Stimulated activated CD4-positive, alpha-beta T cell treated with anti-CD3 and anti-CD28 coated beads, Interleukin-2, amount 100 ng/mL, for 24 hours (primary cell): ENCODE results near the gene ALG9.

ENCODE experiments used
- DNase-seq, 2 donors: peaks; one replicate each; pipeline ENCODE4 v3.0.0-alpha.2; 2020

Gene ALG9

DNA sequence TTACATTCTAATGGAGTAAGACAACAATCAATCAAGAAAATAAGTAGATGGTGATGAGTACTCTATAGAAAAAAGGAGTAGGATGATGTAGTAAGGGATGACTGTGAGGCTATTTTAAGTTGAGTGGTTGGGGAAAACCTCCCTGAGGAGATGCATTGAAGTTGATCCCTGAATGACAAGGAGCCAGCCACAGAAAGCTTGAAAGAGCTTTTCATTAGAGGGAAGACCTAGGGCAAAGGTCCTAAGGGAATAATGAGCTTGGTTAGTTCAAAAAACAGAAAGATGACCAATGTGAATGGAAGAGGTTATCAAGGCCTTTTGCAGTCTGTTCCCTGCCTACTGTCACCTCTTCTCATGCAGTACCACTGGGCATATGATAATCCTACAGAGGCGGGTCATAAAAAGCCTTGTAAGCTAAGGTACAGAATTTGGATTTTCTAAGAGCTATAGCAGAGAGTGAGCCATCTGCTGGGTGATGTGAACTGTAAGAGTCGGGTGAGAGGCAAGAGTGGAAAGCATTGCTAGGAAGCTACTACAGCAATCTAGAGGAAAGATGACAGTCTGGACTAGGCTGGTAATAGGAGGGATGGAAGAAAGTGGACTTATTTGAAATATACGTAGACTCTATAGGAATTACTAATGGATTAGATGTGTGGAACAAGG lies 108.3 kb downstream of the ALG9 start:
- no peak for DNase-seq

DNA sequence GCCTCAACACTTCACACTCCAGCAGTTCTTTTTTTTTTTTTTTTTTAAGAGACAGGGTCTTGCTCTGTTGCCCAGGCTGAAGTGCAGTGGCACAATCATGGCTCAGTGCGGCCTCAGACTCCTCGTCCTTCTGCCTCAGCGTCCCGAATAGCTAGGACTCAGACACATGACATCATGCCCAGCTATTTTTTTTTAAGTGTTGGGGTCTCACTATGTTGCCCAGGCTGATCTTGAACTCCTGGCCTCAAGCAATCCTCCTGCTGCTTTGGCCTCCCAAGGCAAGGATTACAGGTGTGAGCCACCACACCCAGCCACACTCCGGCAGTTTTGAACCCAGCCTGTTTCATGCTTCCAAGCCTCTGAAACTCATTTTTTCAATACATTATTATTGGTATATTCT lies 108.9 kb downstream of the ALG9 start:
- DNase-seq = no peak

DNA sequence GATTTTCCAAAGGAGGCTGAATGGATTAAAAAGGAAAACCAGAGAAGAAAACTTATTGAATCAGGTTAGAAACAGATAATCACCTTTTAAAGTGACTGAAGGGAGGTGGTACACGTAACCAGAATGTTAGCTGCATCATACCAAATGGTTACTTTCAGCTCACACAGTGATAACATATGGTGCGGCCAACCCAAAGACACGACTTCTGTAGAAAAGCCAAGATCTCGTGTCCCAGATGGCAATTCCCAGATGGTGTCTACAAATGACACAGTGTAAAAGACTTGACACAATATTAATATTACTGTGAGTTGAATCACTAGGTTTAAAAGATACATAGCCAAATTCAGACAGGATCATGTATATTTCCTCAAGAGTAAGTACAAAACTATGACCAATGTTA lies 110.3 kb downstream of the ALG9 start:
- no peak for DNase-seq

DNA sequence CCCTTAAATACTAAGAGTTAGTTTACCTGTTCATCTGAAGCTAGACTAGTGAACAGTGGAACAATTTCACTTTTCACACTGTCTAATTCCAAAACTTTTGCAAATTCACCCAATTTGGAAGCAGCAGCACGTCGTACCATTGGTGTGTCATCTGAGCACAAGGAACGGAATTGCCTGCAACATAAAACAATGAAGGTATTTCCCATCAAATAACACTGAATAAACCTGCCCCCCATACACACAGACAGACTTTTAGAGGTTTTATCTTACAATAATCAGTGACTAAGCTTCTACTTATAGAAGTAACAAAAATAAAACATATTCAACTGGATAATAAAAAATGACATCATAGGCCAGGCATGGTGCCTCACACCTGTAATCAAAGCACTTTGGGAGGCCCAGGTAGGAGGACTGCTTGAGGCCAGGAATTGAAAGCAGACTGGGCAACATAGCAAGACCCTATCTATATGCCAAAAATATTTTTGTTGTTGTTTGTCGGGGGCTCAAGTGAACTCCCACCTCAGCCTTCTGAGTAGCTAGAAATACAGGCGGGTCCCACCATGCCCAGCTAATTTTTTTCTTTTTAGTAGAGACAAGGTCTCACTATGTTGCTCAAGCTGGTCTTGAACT lies 111.5 kb downstream of the ALG9 start:
- no peak for DNase-seq

DNA sequence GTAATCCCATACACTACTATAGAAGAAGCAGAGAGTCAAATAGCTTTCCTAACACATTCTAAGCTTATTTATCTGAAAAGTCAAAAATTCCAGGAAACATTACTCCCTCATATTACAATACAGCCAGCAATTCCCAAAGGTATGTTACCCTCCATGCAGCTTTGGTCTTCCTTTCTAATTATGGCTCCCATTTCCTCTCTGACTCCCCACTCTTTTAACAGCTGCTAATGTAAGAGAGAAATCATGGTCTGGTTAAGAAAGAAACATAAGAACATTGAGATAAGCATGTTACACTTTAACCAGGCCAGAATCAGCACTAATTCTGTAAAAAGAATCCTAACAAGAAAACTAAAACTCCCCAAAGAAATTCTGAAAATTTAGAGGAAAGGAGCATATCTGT lies 112.0 kb downstream of the ALG9 start:
- no peak for DNase-seq

DNA sequence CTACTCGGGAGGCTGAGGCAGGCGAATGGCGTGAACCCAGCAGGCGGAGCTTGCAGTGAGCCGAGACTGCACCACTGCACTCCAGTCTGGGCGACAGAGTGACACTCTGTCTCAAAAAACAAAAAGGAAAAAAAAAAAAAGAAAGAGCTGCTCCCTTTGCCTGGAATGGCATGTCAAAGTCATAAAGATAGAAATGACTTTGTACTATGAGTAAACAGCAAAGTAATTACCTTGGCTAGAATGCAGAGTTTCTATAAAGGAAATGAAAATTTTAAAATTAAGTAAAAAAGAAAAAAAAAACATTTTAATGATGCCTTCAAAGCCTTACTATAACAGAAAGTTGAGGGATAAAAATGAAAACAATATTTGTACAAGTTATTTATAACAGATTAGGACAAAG lies 115.3 kb downstream of the ALG9 start:
- no peak for DNase-seq

DNA sequence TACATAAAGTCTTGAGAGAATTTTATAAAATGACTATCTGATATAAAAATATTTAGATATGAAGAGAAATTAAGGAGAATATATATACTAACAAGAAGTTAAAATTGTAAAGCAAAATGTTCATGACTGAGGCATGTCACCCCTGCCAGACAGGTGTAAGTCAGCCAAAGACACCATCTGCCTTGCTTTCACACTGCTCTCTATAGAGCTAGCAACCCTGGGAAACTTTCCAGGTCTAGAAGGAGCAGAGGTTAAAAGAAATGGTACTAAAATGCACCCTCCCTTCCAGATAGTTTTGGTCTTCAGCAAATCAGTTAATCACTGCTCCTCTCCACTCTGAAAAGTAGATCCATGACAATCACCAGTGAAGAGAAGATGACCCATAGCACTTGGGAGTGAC lies 121.7 kb downstream of the ALG9 start:
- DNase-seq = no peak

DNA sequence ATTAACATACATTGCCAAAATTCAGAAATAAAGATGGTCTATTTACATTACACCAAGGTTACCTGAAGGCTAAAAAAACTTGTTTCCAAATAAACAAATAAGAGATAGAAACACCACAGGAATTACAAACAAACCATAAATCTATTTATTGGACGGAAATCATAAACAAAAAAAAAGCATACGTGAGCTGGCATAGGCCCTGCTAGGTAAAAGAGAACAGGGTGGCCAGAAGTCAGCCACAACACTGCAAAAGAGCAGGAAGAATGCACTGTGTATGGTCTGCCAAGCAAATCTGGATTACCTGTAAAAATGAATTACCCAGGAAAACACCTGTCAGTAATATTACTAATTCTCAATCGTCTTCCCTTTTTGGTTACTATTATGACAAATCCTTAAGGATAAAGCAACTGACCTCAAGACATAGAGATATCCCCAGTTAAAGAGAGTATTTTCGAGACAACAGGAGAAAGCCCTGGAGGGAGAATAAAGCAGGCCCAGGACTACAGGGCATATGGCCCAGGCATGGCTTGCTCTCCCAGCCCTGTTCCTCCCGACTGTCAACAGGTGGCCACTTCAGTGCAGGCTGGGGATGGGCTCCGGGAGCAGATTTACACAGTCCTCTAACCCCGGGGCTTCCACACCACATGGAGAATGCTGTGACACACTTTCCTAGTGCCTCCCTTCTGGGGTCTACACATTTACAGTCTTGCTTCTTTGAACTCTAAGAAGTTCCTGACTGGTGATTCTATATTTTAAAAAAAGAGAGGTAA lies 123.2 kb downstream of the ALG9 start:
- no peak for DNase-seq

DNA sequence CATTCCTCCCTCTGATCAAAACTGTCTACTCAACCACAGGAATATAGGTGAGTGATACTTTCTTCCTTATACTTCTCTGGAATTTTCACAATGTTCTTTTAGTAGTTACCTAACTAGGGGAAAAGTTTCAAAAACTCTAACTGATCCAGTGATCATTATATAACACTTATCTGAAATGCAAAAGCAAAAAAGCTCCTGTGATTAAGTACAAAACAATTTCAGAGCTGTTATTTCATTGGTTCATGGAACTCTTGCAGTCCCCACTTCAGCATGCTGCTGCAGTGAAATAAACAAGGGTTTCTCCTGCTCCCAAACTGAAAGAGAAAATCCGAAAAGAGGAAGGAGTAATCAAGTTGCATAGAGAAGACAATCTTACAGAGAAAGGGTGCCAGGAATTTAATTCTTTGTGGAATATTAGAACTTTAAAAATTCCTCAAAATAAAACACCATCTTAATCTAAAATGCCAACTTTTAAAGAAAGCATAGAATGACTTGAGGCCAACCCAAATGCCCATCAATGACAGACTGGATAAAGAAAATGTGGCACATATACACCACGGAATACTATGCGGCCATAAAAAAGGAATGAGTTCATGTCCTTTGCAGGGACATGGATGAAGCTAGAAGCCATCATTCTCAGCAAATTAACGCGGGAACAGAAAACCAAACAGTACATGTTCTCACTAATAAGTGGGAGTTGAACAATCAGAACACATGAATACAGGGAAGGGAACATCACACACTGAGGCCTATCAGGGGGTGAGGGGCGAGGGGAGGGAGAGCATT lies 125.5 kb downstream of the ALG9 start:
- DNase-seq = no peak

DNA sequence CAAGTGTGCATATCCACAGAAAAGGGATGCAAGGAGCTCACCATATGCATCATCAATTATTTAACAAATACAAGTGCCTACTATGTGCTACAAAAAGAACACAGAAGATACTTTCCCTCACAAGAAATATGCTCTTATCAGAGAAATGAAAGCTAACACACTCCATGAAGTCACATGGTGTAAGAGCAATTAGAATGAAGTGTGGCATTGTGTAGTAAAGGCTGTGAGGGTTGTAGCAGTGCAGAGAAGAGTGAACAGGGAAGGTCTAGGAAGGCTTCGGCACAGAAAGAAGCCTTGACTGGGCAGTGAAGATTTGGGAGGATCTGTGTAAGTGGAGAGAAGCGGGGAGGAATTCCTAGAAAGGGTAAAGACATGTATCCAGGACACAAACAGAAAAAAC lies 127.7 kb downstream of the ALG9 start:
- no peak for DNase-seq

DNA sequence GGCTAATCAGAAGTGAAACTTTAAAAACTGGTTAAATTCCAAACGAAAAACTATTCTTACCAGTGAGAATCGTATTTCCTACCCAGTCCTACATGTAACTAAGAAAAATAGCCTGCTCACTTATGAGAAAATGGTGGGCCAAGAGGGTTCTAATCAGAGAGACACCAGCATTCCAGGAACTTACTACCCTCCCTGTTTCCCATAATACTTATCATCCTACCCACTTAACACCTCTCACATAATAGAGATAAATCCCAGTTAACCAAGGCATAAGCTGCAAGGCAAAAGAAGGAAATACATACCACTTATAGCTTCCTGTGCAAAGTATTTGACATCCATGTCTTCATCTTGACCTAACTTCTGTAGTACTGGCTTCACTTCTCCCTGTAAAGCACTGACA lies 129.6 kb downstream of the ALG9 start:
- DNase-seq = no peak

DNA sequence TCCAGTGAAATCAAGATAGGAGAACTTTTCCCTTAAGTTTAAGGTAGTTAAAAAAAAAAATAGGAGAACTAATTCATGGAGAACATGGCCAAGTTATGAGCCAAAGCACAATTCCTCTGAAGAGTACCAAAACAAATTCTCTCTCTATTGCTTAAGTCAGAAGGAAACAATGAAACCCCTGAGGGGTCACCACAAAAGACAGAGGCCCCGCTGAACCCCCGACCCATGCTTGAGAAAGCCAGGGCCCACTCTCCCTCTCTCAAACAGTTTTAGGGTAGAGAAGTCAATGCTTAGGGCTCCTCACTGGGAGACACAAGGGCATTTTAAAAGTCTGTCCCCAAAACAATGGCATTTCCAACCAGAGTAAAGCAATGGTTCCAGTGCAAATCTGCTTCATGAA lies 132.1 kb downstream of the ALG9 start:
- DNase-seq = no peak

DNA sequence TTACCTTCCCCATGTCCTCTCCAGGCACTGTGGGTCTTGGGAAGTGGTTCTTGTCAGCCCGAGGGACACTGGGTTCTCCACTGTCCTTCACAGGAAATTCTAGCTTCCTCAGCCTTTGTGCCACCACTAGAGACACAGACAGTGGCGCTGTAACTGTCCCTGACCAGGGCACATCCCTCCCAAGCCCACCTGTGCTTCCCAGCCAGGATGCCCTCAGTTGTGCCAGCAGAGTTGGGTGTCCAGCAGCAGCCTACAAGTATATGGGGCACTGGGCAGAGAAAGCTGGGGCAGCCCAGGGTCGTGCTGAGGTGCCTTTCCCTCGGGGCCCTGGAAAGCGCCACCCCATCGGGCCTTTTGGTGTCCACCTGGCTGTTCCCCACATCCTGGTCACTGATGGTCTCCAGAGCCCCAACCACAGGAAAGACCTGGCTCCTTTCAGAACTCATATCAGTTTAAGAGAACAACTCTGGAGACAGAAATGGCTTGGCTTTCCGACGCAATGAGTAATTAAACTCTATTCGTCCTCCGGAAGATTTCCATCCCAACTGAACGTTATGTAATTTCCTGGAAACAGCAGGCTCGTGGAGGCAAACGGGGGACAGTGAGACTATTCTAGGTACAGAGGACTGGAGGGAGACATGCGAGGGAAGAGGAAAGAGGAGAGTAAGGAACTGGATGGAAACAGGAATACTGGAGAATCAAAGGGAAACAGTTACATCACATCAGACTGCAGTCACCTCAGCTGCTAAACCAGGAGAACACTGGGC lies 133.8 kb downstream of the ALG9 start:
- no peak for DNase-seq

DNA sequence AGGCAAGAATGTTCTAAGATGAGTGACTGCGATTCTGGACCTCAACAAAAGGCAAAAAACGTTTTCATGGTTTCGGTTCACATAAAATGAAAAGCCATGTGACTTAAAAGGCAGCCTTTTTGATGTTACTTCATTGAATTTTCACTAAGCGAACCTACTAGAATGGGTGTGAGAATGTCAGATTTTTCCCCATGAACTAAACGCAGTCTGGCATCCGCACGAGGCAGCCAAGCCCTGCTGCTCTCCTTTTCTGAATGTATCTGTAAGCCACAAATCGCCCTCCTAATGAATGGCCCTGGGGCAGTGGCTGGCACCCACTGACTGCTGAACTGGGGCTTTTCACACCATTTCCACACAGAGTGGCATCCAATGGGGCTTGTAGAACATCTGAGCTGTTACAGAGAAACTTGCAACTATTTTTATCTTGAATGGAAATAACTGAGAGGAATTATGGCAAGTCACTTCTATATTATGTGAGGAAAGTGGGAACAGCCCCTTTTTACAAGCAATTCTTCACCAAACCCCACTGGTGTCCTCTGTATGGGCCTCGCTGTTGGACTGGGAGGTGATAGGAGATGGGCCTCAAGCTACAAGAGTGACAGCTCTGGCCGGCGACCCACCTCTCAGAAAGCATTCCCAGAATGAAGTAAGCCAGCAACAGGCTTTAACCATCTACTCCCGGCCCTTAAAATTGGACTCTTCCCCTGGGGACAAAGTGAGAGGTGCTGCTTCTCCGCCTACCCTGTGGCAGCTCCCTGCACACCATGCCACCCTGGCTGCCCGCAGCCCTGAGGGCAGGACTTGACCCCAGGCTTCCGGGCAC lies 134.5 kb downstream of the ALG9 start:
- no peak for DNase-seq
